ENCODE measurements around the gene MAPK10.
"Not testable (repeated sequence)": the region's sequence is repeated elsewhere in the genome, so short reads cannot be mapped to it uniquely, and the experiment has no call there.

Gene MAPK10

DNA sequence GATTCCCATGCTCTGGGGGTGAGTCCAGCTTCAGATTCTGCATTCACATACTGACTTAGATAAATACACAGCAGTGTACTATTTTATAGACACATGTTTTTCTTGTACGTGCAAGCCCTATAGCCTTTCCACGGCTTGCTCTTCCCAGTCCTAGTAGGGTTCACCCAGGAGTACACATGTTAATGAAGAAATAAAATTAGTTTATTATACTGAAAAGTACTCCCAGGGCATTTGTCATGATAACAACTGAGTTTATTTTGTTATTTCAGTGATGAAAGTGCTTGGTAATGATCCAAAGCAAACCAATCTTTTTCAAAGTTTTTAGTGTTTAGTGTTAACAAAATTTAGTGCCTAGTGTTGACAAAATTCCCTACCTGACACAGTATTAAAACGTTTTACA lies 21.3 kb downstream of the MAPK10 start:
- DNase-seq, result no peak

DNA sequence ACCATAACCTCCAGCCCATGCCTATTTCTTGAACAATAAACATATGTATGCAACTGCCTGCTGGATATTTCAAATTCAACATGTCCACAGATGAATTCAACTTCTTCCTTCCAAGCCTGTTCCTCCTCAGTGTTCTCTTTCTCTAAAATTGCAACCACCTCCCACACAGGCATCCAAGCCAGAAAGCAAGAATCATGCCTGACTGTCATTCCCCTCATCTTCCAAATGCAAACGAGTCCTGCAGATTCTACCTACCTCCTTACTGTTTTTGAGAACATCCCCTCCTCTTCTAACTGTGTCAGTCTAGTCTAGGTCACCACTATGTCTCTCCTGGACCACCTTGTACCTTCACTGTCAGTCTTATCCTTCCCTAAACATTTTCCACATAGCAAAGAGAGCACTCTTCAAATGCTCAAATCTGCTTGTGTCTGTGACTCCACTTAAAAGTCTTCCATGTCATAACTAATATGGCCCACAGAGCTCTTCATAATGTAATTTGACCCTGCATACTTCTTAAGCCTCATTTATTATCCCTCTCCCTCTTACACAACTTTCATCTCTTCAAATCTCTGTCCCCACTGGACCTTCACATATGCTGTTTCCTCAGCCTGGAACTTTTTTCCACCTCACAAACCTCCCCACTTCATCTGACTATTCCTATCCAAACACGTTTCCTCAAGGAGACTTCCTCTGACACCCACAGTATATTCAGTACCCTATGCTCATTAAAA lies 25.7 kb downstream of the MAPK10 start:
- DNase-seq, result no peak

DNA sequence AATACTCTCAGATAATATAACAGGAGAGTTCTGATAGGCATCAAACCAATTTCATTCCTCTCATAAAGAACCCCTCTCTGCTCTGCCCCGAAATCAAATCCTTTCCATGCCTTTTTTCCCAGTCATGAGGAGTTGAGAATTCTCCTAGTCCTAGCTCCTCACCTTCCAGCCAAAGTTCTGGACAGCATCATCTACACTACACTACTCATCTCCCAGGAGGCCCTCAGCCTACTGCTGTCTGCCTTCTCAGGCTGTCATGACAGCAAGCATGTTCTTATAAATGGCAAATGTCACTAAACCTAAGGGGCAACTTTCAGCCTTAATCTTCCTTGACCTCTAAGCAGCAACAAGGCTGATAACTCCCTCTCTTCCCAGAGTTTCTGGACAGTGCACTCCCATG lies 26.6 kb downstream of the MAPK10 start:
- DNase-seq, result no peak

DNA sequence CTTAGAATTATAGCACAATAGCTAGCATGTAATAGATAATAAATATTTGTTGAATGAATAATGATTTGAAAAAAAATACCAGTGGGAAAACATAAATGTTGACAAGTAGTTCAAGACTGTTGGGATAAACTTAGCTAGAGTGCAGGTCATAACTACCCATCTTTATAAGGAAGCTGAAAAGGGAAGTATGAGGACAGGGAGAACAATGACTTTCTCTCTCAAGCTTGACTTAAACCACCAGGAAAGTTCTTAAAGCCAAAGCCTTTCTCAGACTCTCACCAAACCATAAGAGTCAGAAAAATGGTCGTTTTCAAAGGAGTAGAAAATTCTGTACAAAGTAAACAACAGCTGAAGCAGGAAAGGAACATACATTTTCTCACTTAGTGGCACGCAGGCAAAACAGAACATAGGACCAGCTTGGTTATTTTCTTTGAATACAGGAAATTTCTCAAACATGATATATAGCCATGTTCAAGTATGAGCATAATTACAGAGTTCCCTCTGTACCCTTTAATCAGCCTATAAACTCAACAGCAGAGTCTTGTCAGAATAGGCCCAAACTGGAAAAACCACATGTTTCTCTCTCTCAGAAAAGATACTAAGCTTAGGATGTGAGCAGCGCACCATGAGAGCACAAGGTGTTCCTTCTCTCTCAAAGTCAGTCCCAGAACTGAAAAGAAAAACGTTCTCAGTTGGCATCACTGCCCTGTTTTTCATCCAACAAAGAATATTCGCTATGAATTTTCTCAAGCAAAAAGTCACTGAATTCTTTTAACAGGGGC lies 28.7 kb downstream of the MAPK10 start:
- peak; percentile 2 for DNase-seq

DNA sequence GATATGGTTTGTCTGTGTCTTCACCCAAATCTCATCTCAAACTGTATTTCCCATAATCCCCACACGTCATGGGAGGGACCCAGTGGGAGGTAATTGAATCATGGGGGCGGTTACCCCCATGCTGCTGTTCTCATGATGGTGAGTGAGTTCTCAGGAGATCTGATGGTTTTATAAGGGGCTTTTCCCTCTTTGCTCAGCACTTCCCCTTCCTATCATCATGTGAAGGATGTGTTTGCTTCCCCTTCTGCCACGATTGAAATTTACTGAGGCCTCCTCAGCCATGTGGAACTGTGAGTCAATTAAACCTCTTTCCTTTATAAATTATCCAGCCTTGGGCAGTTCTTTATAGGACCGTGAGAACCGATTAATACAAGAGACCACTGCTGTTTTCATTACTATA lies 29.4 kb downstream of the MAPK10 start:
- DNase-seq, result not testable (repeated sequence)

DNA sequence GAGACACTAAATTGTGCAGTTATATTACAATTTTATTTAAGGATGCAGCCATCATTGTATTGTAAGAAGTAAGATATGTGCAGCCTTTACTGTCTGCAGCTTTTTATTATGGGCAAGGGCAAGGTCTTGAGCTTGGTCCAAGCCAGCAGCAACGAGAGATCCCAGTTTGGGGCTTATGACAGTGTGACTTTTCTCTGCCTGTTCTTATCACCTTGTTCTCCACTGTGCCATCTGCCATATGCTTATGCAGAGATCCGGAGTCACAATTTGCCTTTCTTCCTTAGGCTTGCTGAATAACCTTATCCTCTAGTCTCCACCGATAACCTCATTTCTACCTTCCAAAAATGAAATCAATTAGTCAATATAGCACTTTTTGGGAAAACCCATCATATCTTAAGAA lies 30.4 kb downstream of the MAPK10 start:
- no peak for DNase-seq

DNA sequence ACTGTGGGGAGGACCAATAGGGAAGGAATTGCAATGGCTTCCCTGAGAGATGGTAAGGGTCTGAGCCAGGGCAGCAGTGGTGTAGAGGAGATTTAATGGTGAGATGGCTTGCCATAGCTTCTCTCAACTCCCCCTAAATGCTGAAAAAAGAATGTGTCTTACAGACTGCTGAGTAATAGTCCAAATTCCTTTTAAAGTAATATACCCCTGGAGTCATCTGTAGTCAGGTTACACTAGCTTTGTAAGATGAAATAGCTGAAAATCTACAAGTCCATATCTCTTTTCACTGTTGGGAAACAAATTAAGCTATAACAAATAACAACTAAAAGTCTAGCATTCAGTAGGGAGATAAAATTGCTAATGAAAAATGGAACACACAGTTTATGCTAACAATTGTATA lies 33.5 kb downstream of the MAPK10 start:
- DNase-seq, result no peak

DNA sequence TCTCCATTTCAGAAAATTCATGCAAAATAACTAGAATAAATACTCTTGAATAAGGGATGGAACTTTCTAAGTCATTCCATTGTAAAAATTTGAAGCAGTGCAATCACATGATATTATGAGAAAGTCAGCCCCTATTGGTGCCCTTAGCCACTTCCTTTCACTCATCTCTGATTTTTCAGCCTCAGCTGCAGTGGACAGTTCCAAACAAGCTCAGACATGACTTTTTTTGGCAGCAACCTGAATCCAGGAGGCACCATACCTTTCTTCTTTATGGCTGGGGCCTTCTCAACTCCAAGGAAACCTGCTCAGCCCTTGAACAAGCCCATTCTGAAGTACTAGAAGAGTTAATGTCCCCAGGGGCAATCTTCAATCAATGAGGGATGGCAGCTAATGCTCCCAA lies 40.5 kb downstream of the MAPK10 start:
- peak; percentile 17 for DNase-seq

DNA sequence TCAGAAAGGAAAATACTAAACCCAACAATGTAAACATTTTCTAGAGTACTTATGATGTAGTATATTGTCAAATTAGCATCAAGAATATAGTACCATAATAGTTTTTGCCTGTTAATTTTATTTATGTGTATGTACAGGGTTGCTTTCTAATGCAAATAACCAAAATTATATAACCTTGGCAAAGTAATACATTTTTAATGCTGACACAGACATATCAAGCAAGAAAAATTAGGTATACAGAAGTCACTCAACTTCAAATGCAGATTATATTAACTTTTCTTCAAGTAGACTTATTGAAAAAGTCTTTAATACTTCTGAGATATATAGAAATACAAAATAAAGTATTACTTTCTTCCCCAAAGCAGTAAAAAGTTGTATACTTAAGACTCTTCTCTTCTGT lies 44.3 kb downstream of the MAPK10 start:
- DNase-seq, result no peak

DNA sequence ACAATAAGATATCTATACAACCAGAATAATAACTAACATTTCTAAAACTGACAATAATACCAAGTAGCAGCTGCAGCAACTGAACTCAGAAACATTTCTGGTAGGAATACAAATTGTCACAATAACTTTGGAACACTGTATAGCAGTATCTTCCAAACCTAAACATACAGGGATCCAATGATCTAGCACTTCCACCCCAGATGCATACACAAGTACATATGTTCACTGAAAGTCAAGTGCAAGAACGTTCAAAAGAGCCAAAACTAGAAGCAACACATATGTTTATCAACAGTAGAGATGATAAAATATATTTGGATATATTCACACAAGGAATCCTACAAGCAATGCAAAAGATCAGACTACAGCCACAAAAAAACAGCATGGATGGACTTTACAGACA lies 46.2 kb downstream of the MAPK10 start:
- no peak for DNase-seq

DNA sequence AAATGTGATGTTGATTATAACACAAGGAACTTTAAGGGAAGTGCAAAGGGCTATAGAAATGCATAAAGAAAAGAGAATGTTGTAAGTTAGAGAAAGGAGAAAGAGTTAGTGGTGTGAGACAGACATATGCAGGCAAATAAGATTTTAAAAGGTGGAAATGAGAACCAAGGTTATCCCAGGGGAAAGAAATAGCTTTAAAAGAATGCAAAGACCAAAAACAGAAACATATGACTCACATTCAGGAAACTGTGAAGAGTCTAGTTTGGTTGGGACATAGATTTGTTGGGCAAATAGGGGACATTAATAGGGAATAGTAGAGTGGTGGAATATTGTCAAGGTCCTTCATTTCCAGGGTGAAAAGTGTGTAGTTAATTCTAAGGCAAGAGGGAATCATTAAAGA lies 52.4 kb downstream of the MAPK10 start:
- DNase-seq, result no peak

DNA sequence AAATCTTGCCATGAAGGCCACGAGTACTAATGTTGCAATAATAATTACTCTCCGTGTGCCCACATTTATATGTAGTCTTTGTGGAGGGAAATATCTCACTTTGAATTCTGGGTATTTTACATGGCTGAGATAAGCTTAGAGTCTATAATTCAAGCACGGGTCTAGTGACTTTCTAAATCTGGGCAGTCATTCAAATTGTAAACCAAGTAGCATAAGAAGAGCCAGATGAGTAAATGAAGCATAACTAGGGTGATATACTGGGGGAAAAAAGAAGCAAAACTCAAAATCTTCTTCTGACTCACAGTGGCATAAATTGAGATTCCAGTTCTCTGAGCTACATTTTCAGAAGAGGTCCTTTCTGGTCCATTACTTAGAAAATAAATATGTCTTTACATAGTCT lies 53.0 kb downstream of the MAPK10 start:
- no peak for DNase-seq

DNA sequence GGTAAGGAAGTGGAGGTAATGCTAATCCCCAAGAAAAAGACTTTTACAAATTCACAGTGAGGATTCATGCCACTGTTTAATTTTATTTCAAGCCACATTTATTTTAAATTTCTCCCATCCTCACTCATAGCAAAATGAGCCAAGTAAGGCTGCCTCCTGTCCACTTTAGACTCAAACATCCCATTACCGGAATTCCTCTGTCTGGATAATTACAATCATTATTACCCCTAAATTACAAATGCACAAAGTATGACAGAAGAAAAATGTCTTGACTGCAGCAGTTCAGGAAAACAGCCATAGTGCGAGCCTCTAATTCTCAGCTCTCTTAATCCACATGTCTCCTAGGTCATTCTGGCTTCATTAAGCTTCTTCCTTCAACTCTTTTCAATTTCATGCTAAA lies 57.0 kb downstream of the MAPK10 start:
- DNase-seq, result peak; percentile 10

DNA sequence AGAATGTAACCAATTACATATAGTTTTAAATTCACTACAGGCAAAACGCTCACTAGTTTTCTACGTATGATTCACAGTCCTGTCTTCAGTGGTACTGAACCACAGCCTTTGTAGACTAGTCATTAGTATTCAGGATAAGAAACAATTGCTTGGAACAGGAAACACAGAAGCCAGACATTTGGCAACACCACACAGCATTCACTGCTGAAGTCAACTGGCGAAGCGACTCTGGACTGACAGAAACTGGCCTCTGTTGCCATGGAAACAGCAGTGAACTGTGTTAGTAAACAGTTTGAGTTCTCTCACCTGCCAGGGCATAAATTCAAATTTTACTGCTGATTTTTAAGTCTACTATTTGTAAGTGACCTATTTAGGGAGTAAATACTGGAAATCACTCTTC lies 57.6 kb downstream of the MAPK10 start:
- peak; percentile 86 for DNase-seq

DNA sequence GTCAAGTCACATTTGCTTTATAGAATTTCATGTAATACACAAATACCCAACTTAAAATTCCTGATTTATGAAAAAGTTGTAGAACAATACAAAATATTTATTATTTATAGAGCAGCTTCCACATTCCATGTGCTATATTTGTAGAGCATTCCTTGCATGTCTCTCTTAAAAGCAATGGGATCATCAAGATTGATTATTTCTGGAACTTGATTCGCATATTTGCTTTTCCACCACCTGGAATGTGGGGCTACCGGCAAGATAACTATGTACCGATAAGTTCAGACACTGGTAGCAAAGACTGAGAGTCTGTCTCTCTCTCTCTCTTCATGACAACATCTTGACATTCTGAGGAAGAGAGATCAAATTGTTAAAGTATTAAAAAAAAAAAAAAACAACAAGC lies 59.3 kb downstream of the MAPK10 start:
- no peak for DNase-seq

DNA sequence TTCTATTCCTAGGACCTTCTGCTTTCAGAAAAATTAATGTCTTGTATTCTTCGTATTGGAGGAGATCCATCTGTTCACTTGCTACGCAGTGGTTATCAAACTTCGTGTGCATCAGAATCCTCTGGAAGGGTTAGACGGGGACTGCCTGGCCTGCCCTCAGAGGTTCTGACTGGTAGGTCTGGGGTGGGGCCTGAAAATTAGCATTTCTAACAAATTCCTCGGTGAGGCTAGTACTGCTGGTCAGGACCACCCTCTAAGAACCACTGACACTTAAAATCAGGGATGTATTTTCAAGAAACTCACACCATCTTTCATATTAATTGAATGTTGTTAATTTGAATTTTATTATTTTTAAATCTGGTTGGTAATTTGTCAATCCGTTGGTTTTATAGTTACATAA lies 63.0 kb downstream of the MAPK10 start:
- no peak for DNase-seq

DNA sequence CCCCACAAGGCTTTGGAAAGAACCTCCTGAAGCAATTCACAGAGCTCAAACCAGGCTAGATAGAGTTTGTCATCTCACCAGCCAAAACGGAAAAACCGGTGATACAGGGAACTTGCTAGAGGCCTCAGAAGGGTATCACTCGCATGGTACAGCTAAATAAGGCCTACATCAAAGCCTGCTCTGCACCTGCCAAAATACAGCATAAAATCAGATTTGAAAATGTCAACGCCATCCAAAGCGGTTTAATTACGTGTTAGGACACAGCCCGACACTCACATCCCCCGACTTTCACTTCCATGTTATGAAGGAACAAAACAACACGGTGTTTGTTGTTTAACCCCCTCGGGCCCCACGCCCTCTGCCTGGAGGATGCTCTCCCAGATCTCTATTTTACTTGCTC lies 65.0 kb downstream of the MAPK10 start:
- no peak for DNase-seq

DNA sequence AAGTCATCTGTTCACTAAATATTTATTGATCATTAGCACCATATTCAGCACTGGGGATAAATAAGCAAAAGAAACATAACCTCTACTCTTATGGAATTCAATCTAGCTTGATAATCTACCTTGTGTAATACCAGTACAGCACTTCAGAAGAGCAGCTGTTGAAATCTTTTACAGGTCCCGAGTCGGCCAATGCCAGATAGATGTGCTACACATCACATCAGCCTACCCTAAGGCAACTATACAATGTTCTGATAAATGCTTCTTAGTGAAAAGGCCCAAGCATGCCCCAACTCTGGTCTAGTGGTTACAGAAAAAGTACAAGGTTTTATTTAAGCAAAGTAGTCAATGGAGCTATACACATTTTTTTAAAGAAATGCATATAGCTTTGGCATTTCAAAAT lies 68.7 kb downstream of the MAPK10 start:
- no peak for DNase-seq

DNA sequence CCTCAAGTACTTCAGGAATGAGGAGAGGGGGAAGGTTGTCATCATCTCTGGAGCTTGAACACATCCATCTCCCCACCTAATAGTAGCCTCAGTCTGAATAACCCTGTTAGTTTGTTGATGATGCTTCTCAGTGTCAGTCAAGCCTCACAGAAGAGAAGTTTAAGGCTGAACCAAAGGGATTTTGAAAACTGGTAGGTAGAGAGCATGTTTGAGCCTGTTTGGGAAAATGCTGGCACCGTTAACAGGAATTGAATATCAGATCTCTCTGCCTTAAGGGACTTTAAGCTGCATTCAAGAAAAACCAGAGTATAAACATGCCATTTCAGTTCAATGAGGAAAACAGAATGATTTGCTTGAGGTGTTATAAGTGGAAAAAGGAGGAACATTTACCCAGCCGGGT lies 73.1 kb downstream of the MAPK10 start:
- no peak for DNase-seq

DNA sequence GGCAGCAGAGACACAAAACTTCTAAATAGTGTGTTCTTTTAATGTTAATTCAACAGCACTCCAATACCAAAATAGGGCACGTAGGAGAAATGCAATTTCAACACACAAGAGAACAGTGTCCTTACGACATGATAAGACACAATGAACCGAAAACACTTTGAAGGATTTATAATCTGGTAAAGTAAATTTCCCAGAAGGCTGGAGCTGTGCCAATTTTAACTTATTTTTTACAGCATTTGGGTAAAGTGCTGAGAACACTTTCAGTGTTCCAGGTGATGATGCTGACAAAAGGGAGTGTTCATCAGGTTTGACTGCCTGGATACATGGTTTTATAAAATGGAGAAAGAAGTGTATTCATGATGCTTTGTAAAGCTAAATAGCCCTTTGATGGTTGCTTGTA lies 76.5 kb downstream of the MAPK10 start:
- peak; percentile 36 for DNase-seq

DNA sequence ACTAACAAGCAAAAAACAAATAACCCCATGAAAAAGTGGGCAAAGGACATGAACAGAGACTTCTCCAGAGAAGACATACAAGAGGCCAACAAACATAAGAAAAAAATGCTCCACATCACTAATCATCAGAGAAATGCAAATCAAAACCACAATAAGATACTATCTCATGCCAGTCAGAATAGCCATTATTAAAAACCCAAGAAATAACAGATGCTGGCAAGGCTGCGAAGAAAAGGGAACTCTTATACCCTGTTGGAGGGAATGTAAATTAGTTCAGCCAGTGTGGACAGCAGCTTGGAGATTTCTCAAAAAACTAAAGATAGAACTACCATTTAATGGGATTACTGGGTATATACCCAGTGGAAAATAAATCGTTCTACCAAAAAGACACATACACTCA lies 79.6 kb downstream of the MAPK10 start:
- DNase-seq, result no peak

DNA sequence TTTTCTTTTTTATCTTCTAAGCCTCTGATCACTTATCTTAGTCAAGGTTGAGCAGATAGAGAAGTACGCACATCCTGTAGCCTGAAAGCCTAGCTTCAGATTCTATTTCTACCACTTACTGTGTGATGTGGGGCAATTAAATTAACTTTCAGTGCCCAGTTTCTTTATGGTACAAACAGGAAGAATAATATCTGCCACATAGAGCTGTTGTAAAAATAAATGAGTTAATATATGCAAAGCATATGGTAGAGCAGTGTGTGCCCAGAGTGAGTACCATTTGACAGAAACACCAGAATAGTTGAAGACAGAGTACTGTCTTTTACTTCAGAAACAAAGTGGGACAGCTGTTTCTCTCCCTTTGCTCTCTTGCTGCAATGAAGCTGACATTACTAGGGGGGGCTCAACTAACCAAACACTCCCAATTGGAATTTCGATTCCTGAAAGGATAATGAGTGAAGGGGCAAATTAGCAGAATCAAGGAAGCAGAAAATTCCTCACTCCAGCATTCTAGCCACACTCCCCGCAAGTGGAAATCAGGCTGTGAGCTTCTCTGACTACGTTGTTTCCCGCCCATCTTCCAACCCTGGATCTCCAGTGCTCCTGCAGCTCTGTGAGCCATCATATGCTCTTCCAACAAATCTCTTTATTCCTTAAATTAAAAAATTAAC lies 80.4 kb downstream of the MAPK10 start:
- DNase-seq, result no peak

DNA sequence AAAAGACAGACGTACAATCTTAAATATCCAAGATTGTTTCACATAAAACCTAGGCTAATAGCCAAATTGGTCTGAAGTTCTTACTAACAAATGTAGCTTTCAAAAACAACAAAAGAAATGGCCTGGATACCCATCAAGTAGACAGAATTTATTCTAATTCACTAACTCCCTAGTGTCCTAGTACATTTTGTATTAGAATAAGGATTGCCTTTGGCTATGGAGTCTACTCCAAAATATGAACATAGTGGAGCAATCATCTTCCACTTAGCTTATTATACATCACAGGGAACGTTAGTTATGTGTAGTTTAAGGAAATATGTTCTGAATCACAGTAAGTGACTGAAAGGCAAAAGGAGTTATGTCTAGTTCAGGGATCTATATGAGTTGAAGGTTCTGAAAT lies 81.7 kb downstream of the MAPK10 start:
- no peak for DNase-seq

DNA sequence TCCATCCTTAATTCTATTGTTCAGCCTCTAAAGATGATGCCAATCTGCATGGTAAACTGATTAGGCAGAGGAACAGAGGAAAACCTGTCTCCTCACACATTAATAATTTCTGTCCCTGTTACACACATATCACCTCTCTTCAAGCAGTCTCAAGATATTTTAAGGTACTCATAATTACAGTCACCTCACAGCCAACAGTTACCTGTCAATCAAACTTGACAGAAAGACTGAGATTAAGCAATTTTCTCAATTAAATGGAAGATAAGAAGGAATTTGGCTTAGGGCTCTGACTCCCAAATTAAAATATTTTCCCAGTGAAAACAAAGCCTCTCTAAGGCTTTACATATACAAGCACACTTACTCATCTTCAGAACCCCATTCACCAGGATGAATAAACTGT lies 85.2 kb downstream of the MAPK10 start:
- DNase-seq, result no peak
